Ramos (cell line): Measurements from ENCODE around the gene CCDC127.
"Not testable (repeated sequence)": the region's sequence is repeated elsewhere in the genome, so short reads cannot be mapped to it uniquely, and the experiment has no call there.

Experiments used
- in situ Hi-C: fragments of 300-500 bp; cut with MboI; formaldehyde crosslinking; loops from one replicate; pipeline ENCODE4 v1.14.3; 2022; ENCODE audit warnings: low sequenced_read_pairs; ENCODE audit not compliant: unreplicated experiment

Gene CCDC127

GRCh38 chr5:178110-178509, 39.8 kb downstream of the CCDC127 start:
- in situ Hi-C loops, result no loop called here

- in situ Hi-C loops, result no loop called here
Measured at GRCh38 chr5:176296-176823, 41.6 kb downstream of the CCDC127 start.

GRCh38 chr5:174876-175465, 43.0 kb downstream of the CCDC127 start:
- in situ Hi-C loops, result no loop called here

GRCh38 chr5:174291-174600, 43.7 kb downstream of the CCDC127 start:
- in situ Hi-C loops, result no loop called here

DNA sequence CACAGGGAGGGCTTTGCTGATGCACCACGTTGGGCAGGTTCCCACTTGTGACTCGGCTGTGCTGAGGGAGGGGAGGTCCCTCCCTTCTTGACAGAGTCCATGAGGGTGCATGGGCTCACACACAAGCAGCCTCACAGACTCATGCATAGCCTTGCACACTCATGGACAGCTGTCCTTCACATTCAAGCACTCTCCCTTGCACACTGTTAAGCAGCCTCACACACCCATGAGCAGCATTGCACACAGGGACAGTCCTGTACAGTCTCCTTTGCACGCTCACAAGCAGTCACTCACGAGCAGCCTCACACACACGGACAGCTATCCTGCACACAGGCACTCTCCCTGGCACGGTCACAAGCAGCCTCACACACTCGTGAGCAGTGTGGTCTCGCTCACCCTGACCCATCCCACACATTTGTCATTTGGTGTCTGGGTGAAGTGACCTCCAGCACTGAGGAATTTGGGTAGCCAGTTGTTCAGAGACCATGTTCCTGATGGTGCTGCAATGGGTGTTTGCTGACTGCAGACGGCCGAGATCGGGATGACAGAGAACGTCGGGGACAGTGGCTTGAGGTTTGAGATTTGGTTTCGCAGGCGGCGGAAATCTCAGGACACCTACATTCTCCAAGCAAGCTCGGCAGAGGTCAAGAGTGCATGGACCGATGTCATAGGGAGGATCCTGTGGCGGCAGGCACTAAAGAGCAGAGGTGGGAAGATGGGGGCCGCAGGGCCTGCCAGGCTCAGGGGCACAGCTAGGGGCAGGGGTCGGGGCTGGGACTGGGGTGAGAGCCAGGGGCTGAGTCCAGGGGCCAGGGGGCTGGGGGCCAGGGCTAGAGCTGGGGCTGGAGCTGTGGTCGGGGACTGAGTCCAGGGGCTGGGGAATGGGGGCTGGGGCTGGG, 44.3 kb downstream of the CCDC127 start:
- in situ Hi-C loops, result no loop called here

DNA sequence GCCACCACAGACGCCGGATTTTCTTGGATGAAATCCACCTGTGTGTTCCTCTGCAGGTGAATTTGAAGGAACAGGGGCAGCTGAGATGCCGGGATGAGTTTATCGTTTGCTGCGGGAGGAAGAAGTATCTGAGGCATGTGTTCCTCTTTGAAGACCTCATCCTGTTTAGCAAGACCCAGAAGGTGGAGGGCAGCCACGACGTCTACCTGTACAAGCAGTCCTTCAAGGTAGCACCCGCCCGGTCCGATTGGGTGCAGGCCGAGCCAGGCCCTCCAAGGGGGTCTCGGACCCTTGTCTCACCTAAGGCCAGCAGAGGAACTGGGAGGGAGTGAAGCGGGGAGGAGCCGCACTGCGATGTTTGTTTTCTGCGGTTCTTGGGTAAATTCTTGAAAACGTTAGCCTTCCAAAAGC, 45.1 kb downstream of the CCDC127 start:
- in situ Hi-C loops, result no loop called here

DNA sequence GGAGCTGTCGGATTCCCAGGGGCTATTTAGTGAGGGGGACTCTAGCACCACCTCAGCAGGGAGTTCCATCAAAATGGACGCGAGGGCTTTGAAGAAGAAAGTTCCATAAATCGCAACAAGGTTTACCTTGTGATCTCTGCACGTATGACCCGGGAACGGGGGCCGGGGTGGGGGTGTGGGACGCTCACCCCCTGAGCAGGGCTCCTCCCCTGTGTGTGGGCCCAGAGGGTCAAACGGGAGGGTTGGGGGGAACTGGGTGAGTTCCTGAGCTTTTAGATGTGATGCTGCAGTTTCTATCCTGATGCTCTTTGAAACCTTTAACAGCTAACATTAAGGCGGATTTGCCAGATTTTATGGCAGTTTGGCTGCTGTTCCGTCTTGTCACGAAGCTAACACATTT, 45.5 kb downstream of the CCDC127 start:
- in situ Hi-C loops, result no loop called here

DNA sequence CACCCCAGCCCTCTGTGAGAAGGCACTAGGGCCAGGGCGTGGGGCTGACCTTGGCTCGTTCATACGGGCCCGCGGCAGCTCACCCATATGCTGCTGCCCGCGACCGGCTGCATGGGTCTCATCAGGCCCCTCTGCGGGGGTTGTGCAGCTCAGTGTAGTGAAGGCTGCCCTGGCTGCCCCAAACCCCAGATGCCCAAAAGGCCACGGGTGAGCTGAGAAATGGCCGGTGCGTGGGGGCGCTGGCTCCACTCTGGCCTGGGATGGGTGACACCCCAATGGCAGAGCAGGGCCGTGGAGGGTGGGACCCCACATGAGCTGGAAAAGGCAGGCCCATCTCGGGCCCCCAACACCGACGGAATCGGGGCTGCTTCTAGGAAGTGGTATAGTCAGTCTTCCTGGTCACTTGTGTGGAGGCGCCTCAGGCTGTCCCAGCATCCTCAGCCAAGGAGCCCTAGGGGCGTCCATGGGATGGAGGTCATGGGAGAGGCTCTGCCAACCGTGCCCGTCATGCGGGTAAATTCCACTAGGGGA, 46.1 kb downstream of the CCDC127 start:
- in situ Hi-C loops, result no loop called here

DNA sequence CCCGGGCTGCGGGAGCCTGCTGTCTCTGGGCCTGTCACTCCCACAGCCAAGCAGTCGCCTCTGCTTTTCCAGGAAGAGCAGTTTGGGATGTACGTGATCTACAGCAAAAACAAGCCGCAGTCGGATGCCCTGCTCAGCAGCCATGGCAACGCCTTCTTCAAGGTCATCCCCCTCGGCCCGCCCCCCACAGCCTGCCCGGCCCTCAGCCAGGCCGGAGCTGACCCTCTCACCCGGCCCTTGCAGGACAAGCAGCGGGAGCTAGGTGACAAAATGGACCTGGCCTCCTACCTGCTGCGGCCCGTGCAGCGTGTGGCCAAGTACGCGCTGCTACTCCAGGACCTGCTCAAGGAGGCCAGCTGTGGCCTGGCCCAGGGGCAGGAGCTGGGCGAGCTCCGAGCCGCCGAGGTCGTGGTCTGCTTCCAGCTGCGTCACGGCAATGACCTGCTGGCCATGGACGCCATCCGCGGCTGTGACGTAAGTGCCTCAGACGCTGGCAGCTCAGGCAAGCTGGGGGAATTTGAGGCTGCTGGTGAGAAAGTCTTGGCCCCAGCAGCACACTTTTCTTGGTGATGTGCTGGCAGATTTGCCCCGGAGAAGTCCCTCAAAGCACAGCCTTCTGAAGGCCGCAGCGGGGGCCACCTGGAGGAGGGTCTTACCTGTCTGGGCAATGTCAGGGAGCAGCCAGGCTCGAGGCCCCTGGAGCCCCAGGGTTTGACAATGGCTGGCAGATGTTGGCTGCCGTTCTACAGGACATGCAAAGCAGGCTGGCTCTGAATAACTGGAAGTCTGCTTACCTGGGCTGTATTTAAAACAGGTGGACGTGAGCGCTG, 46.8 kb downstream of the CCDC127 start:
- in situ Hi-C loops, result no loop called here

DNA sequence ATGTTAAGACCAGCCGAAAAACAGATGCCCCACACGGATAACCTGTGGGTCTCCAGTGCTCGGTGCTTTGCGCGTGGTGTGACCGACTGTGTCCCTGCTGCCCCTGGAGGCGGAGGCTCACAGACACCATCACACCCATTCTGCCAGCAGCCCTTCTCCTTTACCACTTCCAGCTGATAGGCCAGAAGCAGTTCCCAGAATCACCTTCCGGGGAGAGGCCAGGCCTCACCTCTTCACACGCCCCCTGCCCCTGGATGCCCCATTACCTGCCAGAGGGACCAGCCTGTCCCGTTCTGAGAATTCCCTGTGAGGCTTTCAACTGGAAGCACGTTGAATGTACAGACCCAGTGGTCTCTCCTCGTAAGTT, 48.2 kb downstream of the CCDC127 start:
- in situ Hi-C loops, result no loop called here

DNA sequence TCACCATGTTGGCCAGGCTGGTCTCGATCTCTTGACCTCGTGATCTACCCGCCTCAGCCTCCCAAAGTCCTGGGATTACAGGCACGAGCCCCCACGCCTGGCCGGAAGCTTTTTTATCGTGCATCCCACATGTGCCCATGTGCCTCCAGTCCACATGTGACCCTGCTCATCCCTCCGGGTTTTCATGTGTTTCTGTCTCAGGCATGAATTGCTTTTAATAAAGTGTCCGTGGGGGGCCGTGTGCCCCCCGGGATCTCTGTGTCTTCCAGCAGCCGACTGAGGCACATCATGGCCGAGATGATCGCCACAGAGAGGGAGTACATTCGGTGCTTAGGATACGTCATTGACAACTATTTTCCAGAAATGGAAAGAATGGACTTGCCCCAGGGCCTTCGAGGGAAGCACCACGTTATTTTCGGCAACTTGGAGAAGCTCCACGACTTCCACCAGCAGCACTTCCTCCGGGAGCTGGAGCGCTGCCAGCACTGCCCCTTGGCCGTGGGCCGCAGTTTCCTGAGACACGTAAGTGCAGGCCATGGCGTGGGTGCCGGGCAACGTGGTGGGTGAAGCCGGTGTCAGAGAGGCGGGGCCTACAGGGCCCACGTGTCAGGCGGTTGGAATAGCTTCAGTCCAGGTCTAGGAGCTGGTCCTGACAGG, 48.8 kb downstream of the CCDC127 start:
- in situ Hi-C loops, result no loop called here

DNA sequence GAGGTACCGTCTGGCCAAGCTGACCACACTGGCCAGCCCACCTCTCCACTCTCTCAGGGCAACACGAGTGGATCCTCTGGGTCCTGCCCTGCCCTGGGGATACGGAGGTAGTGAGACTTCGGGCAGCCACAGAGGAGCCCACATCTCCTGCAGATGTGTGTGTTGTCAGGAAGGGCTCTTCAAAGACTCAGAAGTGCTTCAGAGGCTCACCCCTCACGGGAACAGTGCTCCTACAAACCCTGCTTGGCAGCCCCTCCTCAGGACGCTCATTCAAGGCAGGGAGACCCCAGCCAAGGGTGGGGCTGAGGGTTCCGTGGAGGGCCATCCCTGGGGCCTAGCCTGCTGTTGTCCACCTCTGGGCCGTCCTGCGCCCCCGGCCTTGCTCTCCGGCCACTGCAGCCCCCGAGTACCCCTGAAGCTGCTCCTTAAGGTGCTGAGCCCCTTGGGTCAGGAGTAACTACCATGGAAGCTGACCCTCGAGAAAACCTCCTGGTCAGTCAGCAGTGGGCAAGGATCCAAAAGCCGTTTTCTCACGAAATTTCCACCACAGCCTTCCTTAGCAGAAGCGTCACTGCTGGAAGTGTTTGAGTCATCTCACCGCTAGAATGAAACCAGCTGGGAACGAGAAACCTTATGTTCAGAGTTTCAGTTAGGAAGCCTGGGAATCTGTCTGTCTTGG, 49.8 kb downstream of the CCDC127 start:
- in situ Hi-C loops, result no loop called here

DNA sequence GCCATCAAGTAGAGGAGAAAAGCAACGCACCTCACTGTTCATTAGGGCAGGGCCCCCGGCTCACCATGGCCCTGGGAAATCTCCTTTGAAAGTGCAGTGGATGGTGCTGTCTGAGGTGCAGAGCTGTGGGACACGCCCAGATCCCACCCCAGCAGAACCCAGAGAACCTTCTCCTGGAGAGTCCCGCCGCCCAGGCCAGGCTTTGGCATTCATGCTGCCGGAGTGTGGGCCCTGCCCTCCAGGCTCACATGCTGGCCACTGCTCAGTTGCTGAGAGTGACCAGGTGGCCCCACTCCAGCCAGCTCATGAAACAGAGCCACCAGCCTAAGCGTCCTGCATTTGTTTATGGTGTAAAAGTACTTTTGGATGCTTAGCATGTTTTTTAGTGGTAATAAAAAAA, 50.4 kb downstream of the CCDC127 start:
- in situ Hi-C loops, result no loop called here

DNA sequence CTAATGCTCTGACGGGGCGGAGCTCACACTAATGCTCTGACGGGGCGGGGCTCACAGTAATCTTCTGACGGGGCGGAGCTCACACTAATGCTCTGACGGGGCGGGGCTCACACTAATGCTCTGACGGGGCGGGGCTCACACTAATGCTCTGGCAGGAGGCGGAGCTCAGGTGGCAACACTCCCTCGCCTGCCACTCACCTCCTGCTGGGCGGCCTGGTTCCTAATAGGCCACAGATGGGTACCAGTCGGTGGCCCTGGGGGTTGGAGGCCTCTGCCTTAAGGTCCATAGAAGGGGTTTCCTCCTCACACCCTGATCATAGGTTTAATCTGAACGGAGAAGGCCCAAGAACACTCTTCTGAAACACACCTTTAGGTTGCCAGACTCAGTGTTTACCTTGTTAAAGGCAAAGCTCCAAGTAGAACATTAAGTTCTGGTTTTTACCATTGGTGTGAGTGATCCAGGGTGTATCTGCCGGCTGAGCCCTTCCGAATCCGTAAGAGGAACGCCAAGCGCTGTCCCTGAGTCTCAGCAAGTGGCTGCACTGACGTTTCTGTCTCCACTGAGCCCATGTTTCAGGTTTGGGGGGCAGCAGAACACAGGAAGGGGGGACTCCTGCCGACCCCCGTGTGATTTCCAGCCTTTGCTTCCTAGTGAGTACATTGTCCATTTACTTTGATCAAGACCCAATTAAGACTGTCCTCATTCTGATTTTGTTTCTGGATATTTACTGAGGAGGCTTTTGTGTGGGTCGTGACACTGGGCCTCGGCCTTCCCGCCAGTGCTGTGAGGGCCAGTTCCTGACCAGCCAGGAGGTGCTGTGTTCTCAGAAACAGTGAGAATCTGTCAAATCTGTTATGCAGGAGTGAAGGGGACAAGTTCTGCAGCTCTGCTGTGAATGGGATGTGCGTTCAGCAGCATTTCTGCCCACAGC, 51.2 kb downstream of the CCDC127 start:
- in situ Hi-C loops, result no loop called here

DNA sequence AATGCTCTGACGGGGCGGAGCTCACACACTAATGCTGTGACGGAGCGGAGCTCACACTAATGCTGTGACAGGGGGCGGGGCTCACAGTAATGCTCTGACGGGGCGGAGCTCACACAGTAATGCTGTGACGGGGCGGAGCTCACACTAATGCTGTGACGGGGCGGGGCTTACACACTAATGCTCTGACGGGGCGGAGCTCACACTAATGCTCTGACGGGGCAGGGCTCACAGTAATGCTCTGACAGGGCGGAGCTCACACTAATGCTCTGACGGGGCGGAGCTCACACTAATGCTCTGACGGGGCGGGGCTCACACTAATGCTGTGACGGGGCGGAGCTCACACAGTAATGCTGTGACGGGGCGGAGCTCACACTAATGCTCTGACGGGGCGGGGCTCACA, 53.2 kb downstream of the CCDC127 start:
- in situ Hi-C loops, result not testable (repeated sequence)

DNA sequence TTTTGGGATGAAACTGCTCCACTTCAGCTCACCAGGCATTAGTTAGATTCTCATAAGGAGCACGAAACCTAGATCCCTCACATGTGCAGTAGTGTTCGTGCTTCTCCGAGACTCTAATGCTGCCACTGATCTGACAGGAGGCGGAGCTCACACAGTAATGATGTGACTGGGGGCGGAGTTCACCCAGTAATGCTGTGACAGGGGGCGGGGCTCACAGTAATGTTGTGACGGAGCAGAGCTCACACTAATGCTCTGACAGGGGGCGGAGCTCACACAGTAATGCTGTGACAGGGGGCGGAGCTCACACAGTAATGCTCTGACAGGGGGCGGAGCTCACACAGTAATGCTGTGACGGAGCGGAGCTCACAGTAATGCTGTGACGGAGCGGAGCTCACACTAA, 53.7 kb downstream of the CCDC127 start:
- in situ Hi-C loops, result no loop called here

DNA sequence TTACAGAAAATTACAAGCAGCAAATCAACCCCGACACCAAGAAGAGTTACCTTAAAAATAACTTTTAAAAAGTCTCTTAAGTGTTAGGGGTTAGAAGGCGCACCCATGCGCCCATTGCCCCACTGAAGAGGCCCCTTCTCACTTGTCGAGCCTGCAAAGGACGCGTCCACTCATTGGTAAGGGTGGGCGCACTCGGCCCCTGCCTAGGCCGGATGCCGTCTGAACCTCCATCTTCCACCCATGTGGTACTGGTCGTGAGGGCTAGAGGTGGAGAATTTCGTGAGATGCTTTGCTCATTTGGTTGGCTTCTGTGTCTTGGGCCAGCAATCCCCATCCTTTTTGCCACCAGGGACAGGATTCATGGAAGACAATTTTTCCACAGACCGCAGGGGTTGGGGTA, 54.1 kb downstream of the CCDC127 start:
- in situ Hi-C loops, result no loop called here

DNA sequence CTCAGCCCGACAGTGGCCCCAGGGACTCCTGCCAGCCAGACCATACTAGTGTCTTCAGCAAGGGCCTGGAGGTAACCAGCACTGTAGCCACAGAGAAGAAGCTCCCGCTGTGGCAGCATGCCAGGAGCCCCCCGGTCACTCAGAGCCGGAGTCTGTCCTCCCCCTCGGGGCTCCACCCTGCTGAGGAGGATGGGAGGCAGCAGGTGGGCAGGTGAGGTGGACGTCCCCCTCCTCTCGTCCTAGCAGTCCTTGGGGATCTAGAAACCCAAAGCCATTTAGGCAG, 54.7 kb downstream of the CCDC127 start:
- in situ Hi-C loops, result no loop called here
